HEK293 (cell line): Measurements from ENCODE around the gene CPLX3.
A peak's percentile ranks its signal among the peaks of the same experiment; 100 is the strongest.

ENCODE experiments used
- HOXA7 ChIP-seq: sonication (generic); formaldehyde crosslinking; IDR thresholded peaks from 2 replicates; pipeline ENCODE4 v1.8.1; 2022; ENCODE audit warnings: missing genetic modification reagents, borderline replicate concordance
- MYNN ChIP-seq: fragments of 450-650 bp; formaldehyde crosslinking; IDR thresholded peaks from 2 replicates; pipeline ENCODE4 v1.5.1; 2016; ENCODE audit warnings: missing biosample characterization, missing genetic modification characterization, borderline replicate concordance
- OVOL3 ChIP-seq: fragments of 450-650 bp; formaldehyde crosslinking; IDR thresholded peaks from 2 replicates; pipeline ENCODE4 v1.5.1; 2016; ENCODE audit warnings: missing biosample characterization, missing genetic modification characterization
- PATZ1 ChIP-seq: fragments of 450-650 bp; formaldehyde crosslinking; IDR thresholded peaks from 2 replicates; pipeline ENCODE4 v1.5.1; 2016; ENCODE audit warnings: missing biosample characterization, missing genetic modification characterization
- PRDM1 ChIP-seq: fragments of 450-650 bp; formaldehyde crosslinking; IDR thresholded peaks from 2 replicates; pipeline ENCODE4; 2016; ENCODE audit warnings: missing biosample characterization, missing genetic modification characterization
- PRDM2 ChIP-seq: fragments of 450-650 bp; formaldehyde crosslinking; IDR thresholded peaks from 2 replicates; pipeline ENCODE4 v1.5.1; 2016; ENCODE audit warnings: missing biosample characterization, missing genetic modification characterization, borderline replicate concordance
- SALL2 ChIP-seq: fragments of 450-650 bp; formaldehyde crosslinking; IDR thresholded peaks from 2 replicates; pipeline ENCODE4 v1.5.0; 2017; ENCODE audit warnings: missing biosample characterization, mild to moderate bottlenecking, missing genetic modification characterization, borderline replicate concordance
- SCRT2 ChIP-seq: fragments of 450-650 bp; formaldehyde crosslinking; IDR thresholded peaks from 2 replicates; pipeline ENCODE4 v1.5.1; 2016; ENCODE audit warnings: missing biosample characterization, missing genetic modification characterization
- TSHZ1 ChIP-seq: fragments of 450-650 bp; formaldehyde crosslinking; IDR thresholded peaks from 2 replicates; pipeline ENCODE4 v1.5.1; 2016; ENCODE audit warnings: missing biosample characterization, missing genetic modification characterization, borderline replicate concordance
- YY1 ChIP-seq: fragments of 450-650 bp; formaldehyde crosslinking; IDR thresholded peaks from 2 replicates; pipeline ENCODE4 v1.5.1; 2018; ENCODE audit warnings: missing biosample characterization, missing genetic modification characterization
- ZBTB10 ChIP-seq: fragments of 450-650 bp; formaldehyde crosslinking; IDR thresholded peaks from 2 replicates; pipeline ENCODE4 v1.5.1; 2016; ENCODE audit warnings: missing biosample characterization, missing genetic modification characterization
- ZBTB20 ChIP-seq: fragments of 450-650 bp; formaldehyde crosslinking; IDR thresholded peaks from 2 replicates; pipeline ENCODE4 v1.5.1; 2016; ENCODE audit warnings: missing biosample characterization, missing genetic modification characterization
- ZFP3 ChIP-seq: fragments of 450-650 bp; formaldehyde crosslinking; IDR thresholded peaks from 2 replicates; pipeline ENCODE4 v1.5.1; 2016; ENCODE audit warnings: low read depth, missing biosample characterization, missing genetic modification characterization
- ZFP69B ChIP-seq: fragments of 450-650 bp; formaldehyde crosslinking; IDR thresholded peaks from 2 replicates; pipeline ENCODE4 v1.5.1; 2016; ENCODE audit warnings: missing biosample characterization, missing genetic modification characterization
- ZNF146 ChIP-seq: fragments of 450-650 bp; formaldehyde crosslinking; IDR thresholded peaks from 2 replicates; pipeline ENCODE4 v1.5.1; 2016; ENCODE audit warnings: missing biosample characterization, missing genetic modification characterization
- ZNF350 ChIP-seq: fragments of 450-650 bp; formaldehyde crosslinking; IDR thresholded peaks from 2 replicates; pipeline ENCODE4 v1.5.0; 2017; ENCODE audit warnings: missing biosample characterization, mild to moderate bottlenecking, missing genetic modification characterization
- ZNF530 ChIP-seq: fragments of 450-650 bp; formaldehyde crosslinking; IDR thresholded peaks from 2 replicates; pipeline ENCODE4 v1.5.1; 2016; ENCODE audit warnings: low read depth, missing biosample characterization, missing genetic modification characterization
- ZNF571 ChIP-seq: fragments of 450-650 bp; formaldehyde crosslinking; IDR thresholded peaks from 2 replicates; pipeline ENCODE4 v1.5.0; 2017; ENCODE audit warnings: missing biosample characterization, missing genetic modification characterization
- ZNF645 ChIP-seq: fragments of 450-650 bp; formaldehyde crosslinking; IDR thresholded peaks from 2 replicates; pipeline ENCODE4; 2016; ENCODE audit warnings: missing biosample characterization, missing genetic modification characterization
- ZNF664 ChIP-seq: fragments of 450-650 bp; formaldehyde crosslinking; IDR thresholded peaks from 2 replicates; pipeline ENCODE4 v1.5.1; 2016; ENCODE audit warnings: missing biosample characterization, missing genetic modification characterization
- ZNF701 ChIP-seq: fragments of 450-650 bp; formaldehyde crosslinking; IDR thresholded peaks from 2 replicates; pipeline ENCODE4 v1.5.1; 2016; ENCODE audit warnings: missing biosample characterization, missing genetic modification characterization
- ZNF707 ChIP-seq: fragments of 450-650 bp; formaldehyde crosslinking; IDR thresholded peaks from 2 replicates; pipeline ENCODE4 v1.5.1; 2016; ENCODE audit warnings: missing biosample characterization, missing genetic modification characterization
- ZNF768 ChIP-seq: fragments of 450-650 bp; formaldehyde crosslinking; IDR thresholded peaks from 2 replicates; pipeline ENCODE4 v1.5.1; 2018; ENCODE audit warnings: missing biosample characterization, mild to moderate bottlenecking, missing genetic modification characterization
- ZNF792 ChIP-seq: fragments of 450-650 bp; formaldehyde crosslinking; IDR thresholded peaks from 2 replicates; pipeline ENCODE4 v1.5.1; 2016; ENCODE audit warnings: missing biosample characterization, missing genetic modification characterization
- ZSCAN23 ChIP-seq: fragments of 450-650 bp; formaldehyde crosslinking; IDR thresholded peaks from 2 replicates; pipeline ENCODE4 v1.5.1; 2016; ENCODE audit warnings: missing biosample characterization, missing genetic modification characterization

The CPLX3 gene

GRCh38 chr15:74799856-74800558 lies 26.4 kb upstream of the CPLX3 start (continued):
- peak; percentile 97 for TF ChIP-seq PATZ1 (tag by site-specific recombination)
- no peak for TF ChIP-seq YY1 (tag by site-specific recombination)
- TF ChIP-seq ZSCAN23 (tag by site-specific recombination) = no peak
- TF ChIP-seq ZNF768 (tag by site-specific recombination) = no peak
- TF ChIP-seq ZNF146 (tag by site-specific recombination) = no peak
- no peak for TF ChIP-seq SALL2 (tag by site-specific recombination)
- TF ChIP-seq PRDM2 (tag by site-specific recombination) = no peak
- TF ChIP-seq MYNN (tag by site-specific recombination) = no peak
- TF ChIP-seq ZNF701 (tag by site-specific recombination) = no peak
- peak; percentile 54 for TF ChIP-seq SCRT2 (tag by site-specific recombination)
- peak; percentile 82; the same call in 1 of the 2 replicates for TF ChIP-seq ZBTB10 (tag by site-specific recombination)
- TF ChIP-seq OVOL3 = no peak
- TF ChIP-seq ZNF664 (tag by site-specific recombination) = no peak
- TF ChIP-seq ZNF707 (tag by site-specific recombination) = no peak
- TF ChIP-seq TSHZ1 (tag by site-specific recombination) = no peak
- no peak for TF ChIP-seq PRDM1 (tag by site-specific recombination)
- no peak for TF ChIP-seq HOXA7 (CRISPR knock-in tag)
- TF ChIP-seq ZNF571 (tag by site-specific recombination) = no peak
- peak; percentile 58; the same call in 1 of the 2 replicates for TF ChIP-seq ZFP69B (tag by site-specific recombination)
- no peak for TF ChIP-seq ZFP3
- no peak for TF ChIP-seq ZNF530 (tag by site-specific recombination)
- no peak for TF ChIP-seq ZNF645 (tag by site-specific recombination)
- TF ChIP-seq ZBTB20 (tag by site-specific recombination) = no peak; the same call in 1 of the 2 replicates
- no peak for TF ChIP-seq ZNF350
- TF ChIP-seq ZNF792 (tag by site-specific recombination) = no peak
